Hematopoietic multipotent progenitor cell treated with erythropoietin and hydrocortisone succinate and interleukin-3 and kit ligand, for 15 days (in vitro differentiated cells): Measurements from ENCODE around the gene CTR9.
A peak's percentile ranks its signal among the peaks of the same experiment; 100 is the strongest.

Source experiments
- DNase-seq: peaks from one replicate; pipeline ENCODE4 v3.0.0-alpha.2; 2015; ENCODE audit warnings: low spot score

The CTR9 gene

DNA sequence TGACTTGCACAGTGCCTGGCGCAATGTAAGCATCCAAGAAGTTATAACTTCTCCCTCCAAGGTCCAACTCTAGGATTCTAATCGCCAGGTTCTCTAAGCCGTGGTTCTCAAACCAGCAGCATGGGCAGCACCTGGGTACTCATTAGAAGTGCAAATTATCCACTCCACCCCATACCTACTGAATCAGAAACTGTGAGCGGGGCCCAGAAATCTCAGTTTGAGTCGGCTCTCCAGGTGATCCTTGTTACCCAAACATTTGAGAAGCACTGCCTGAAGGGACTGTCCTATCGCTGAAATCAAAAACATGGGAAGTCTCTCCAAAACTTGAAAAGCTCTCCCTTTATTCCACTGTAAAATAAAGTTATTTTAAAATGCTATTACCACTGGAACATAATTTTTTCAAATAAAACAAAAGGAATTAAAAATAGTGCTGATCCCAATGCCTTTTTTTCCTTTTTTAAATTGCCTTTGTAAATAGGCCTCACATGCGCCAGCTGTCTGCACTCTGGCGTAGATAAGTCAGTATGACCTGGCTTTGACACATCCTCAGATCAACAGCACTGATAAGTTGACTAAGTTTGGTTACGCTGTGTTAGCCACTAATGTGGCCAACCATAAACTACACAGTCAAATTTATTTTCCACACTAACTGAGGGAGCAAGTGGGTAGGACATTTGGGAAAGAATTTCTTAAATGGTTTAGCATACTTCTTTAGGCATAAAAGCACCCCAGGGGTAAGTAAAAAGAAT lies 8.4 kb upstream of the CTR9 start:
- peak; percentile 65 for DNase-seq

- no peak for DNase-seq
Observed at GRCh38 chr11:10743354-10744000, 7.6 kb upstream of the CTR9 start.

DNA sequence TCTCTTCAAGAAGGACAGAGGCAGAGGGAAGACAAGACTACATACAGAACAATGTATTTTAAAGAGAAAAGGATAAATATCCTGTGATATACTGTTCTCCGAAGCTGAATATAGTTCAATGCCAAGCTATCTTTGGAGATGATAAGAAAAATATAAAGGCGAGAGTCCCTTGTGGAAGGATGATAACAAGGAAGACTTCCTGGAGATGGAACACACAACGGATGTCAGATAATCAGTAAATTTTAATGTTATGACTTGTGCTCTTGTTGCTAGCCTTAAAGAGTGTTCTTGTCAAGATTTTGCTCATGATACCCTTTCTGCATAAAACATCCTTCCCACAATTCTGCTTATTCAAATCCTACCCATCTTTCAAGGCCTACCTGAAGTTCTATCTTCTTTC lies 6.8 kb upstream of the CTR9 start:
- no peak for DNase-seq

DNA sequence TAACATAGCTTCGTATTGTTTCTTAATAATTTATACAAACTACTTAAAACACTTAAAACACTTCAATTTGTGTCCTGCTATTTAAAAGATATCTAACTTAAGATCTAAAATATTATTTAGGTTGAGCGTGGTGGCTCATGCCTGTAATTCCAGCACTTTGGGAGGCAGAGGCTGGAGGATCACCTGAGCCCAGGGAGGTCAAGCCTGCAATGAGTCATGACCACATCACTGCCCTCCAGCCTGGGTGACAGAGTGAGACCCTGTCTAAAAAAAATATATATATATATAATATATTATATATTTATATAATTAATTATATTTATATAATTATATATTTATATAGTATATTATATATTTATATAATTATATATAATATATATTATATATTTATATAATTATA lies 4.2 kb upstream of the CTR9 start:
- DNase-seq, result no peak

DNA sequence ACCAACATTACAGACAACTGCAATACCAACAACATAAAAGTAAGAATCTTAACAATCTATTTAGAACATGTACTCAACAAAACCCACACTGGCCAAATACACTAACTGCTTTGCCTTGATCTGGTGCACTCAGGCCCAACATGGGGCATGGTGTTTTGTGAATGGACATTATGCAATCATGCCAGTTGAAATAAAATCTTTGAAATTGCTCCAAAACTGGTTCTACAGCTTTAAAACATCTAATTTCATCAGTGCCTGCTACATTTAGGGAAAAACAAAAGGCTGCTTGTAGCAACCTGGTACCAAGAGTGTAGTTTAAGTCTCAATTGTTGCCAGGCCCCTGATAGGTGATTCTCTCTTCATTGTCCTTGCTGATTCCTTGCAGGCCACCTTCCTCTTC lies 3.3 kb upstream of the CTR9 start:
- DNase-seq, result no peak

DNA sequence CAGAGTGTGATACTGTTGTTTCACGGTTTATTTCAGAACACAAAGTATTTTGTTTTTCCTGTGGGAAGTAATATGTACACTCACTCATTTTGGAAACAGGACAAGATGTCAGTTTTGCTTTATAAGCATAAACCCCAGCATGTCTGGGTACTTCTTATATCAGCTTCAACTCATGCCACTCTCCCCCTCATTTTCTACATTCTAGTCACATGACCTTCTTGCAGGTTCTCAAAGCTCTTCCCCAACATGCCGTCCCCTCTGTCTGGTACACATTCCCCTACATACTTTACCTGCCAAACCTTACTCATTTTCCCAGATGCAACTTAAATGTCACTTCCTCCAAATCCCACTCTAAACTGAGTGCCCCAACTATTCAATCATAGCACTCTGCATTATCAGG lies 1.6 kb upstream of the CTR9 start:
- DNase-seq, result no peak

DNA sequence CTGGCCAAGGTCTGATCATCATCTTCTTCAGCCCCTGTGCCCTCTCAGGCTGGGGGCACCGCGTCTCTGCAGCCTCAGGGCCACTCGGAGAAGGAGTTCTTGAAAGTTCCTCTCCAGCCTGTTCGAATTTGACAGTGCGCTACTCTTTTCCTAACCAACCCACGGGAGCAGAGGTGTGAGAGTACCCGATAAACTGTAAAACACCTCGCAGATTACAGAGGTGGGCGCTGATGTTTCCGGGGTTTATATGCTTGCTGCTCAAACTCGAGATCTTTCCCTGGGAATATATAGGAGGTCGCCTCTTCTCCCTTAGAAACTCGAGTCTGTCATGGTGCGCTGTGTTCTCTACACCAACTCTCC lies 515 bp downstream of the CTR9 start:
- no peak for DNase-seq

DNA sequence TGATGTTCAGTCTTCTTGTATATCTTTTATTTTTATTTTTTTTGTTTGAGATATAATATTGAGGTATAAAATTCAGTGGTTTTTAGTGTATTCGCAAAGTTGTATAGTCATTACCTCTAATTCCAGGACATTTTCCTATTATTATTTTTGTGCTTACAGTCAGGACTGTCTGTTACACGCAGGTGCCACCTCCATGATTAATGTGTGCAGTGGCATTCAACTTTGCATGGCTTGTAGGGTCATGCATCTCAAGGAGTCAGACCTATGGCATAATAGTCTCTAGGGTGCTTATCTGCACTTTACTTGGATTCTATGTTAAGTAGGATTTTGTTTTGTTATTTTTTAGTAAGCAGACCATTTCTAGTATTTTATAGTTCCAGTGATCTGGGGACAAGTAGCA lies 1.0 kb downstream of the CTR9 start:
- DNase-seq, result no peak

- no peak for DNase-seq
Observed at GRCh38 chr11:10752486-10752885, 1.4 kb downstream of the CTR9 start.

DNA sequence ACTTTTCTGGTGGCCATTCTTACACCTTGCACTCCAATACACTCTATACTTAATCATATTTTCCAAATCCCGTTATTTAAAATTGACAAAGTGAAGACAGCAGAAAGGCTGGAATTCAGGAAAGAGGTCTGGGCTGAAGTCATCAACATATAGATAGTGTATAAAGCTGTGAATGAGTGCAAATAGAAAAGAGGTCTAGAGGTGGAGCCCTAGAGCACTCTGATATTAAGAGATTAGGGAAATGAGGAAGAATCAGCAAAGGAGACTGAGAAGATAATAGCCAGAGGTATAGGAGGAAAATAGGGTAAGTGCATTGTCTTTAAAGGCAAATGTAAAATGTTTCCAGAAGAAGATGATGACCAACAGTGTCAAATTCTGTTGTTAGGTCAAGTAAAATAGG lies 7.9 kb downstream of the CTR9 start:
- DNase-seq, result peak; percentile 29

- DNase-seq, result no peak
Observed at GRCh38 chr11:10761085-10761698, 10.1 kb downstream of the CTR9 start.

GRCh38 chr11:10762185-10762584 lies 11.1 kb downstream of the CTR9 start:
- no peak for DNase-seq

- no peak for DNase-seq
Observed at GRCh38 chr11:10762913-10763421, 11.9 kb downstream of the CTR9 start.

GRCh38 chr11:10763766-10764165 lies 12.7 kb downstream of the CTR9 start:
- no peak for DNase-seq

DNA sequence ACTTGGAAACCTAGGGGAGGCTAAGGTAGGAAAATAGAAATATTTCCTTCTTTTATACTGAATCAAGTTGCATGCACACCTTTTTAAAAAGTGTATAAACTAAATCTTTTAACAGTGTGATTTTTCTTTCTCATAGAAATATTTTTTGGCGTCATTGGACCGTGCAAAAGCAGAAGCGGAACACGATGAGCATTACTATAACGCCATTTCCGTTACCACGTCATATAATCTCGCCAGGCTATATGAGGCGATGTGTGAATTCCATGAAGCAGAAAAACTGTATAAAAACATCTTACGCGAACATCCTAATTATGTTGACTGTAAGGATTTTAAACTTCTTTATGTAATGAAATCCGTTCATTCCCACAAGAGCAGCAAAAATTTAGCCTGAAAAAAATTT lies 13.4 kb downstream of the CTR9 start:
- no peak for DNase-seq

- DNase-seq, result peak; percentile 48
Observed at GRCh38 chr11:10770626-10771254, 19.7 kb downstream of the CTR9 start.

DNA sequence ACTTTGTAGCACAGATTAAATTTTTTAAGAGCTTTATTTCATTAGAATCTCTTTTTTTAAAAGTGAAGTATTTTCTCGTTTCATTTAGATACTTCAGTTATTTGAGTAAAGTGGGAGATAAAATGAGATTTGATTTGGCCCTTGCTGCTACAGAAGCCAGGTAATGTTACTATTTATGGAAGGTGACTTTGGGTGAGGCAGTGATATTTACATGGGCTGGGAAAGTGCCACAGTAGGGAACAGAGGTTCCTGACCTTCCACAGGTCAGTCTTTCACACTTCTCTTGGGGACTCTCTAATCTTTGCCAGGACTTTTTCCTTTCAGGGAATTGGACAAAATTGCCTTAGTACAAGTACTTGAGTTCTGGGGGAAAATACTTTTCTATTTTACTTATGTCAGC lies 20.4 kb downstream of the CTR9 start:
- no peak for DNase-seq

- no peak for DNase-seq
Observed at GRCh38 chr11:10774811-10775210, 23.8 kb downstream of the CTR9 start.

DNA sequence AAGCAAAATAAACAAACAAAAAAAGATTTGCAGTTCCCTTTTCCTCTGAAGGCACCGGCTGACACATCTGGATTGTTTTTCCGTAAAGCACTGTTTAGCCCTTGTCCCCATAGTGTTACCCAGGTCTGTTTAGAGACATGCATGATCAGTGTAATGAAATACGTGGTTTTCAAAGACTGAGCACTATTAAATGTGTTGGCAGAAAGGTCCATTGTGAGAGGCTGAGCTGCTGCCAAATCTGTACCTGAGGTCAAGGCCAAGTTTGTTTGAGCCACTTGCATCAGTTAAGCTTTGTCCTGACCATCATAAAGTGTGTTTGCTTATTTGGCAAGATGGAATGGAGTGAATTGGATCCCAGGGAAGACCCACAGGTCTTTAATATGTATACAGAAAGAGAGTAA lies 26.3 kb downstream of the CTR9 start:
- no peak for DNase-seq

GRCh38 chr11:10777806-10778205 lies 26.8 kb downstream of the CTR9 start:
- no peak for DNase-seq

GRCh38 chr11:10778217-10778970 lies 27.3 kb downstream of the CTR9 start:
- no peak for DNase-seq

GRCh38 chr11:10779086-10779485 lies 28.0 kb downstream of the CTR9 start:
- DNase-seq, result no peak
